Amniotic epithelial cell (primary cell): ENCODE measurements around the gene SSH3.

Experiments
- DNase-seq: peaks from one replicate; pipeline ENCODE4 v3.0.0-alpha.2; 2010; ENCODE audit warnings: low read depth

Gene SSH3

GRCh38 chr11:67268081-67268961, 35.0 kb upstream of the SSH3 start:
- DNase-seq: no peak

- DNase-seq: no peak
These were observed 34.4 kb upstream of the SSH3 start for GRCh38 chr11:67268962-67269268.

GRCh38 chr11:67269401-67270255, 33.7 kb upstream of the SSH3 start:
- DNase-seq: no peak

- DNase-seq: no peak
These were observed 32.8 kb upstream of the SSH3 start for GRCh38 chr11:67270256-67271204.

GRCh38 chr11:67271205-67271540, 32.2 kb upstream of the SSH3 start:
- DNase-seq: no peak

GRCh38 chr11:67271541-67272284, 31.6 kb upstream of the SSH3 start:
- no peak for DNase-seq

GRCh38 chr11:67272327-67273259, 30.7 kb upstream of the SSH3 start:
- no peak for DNase-seq

GRCh38 chr11:67273260-67273990, 29.9 kb upstream of the SSH3 start:
- no peak for DNase-seq

- DNase-seq: no peak
These were observed 28.3 kb upstream of the SSH3 start for GRCh38 chr11:67274768-67275605.

GRCh38 chr11:67275606-67276409, 27.5 kb upstream of the SSH3 start:
- no peak for DNase-seq

- no peak for DNase-seq
These were observed 26.5 kb upstream of the SSH3 start for GRCh38 chr11:67276781-67277230.

GRCh38 chr11:67277231-67277961, 25.9 kb upstream of the SSH3 start:
- peak; percentile 42 for DNase-seq

- DNase-seq: no peak
These were observed 25.0 kb upstream of the SSH3 start for GRCh38 chr11:67278135-67278938.

- DNase-seq: no peak
These were observed 24.3 kb upstream of the SSH3 start for GRCh38 chr11:67278939-67279588.

- no peak for DNase-seq
These were observed 23.6 kb upstream of the SSH3 start for GRCh38 chr11:67279589-67280340.
